G401.6 (cell line): ENCODE data around the gene AKT2.

ENCODE experiments used
- FAIRE-seq: peaks from 2 replicates; lab custom pipeline; 2012; peaks lifted over from hg19 to GRCh38; lab: Jason Lieb, UNC

Gene AKT2

DNA sequence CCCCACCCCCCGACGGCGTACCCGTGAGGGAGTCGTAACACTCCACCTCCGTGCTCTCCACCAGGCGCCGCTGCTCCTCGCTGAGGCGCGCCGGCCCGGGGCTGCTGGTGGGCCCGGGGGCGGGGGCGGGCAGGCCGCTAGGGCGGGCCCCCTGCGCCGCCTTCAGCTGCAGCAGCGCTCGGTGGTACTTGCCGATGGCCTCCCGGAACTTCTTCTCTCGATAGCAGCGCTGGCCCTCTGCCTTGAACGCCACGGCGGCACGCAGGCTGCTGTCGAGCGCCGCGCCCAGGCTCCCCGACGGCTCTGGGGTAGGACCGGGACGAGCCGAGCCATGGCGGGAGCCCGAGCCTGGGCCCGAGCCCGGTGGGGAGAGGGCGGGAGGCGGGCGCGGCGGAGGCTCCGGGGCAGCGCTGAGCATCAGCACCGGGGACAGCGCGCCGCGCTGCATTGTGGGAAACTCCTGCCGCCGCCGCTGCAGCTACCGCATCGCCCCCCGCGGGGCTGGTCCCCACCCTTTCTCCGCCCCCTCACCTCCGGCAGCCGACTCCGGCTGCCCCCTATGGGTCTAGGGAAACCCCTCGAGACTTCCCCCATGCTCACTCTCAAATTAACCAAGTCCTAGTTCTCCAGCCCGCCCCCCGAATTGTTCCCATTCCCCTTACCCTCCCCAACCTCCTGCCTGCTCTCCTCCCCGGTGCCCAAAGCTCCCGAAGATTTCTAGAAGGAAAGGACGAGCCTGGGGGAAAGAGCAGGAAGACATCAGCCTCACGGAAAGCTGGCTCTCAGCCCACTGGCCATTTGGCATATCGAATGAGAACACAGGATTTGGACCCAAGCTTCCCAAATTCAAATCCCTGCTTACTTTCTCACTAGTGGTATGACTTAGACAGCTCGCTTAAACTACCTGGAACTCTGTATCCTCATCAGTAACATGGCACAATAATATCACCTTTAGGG, 66.9 kb downstream of the AKT2 start, which contains the start of gene TTC9B:
TTC9B (minus strand) TSS at position 451 of the 957 bp plus-strand sequence; CDS start at position 448, 3 bp downstream.
- no peak for FAIRE-seq

DNA sequence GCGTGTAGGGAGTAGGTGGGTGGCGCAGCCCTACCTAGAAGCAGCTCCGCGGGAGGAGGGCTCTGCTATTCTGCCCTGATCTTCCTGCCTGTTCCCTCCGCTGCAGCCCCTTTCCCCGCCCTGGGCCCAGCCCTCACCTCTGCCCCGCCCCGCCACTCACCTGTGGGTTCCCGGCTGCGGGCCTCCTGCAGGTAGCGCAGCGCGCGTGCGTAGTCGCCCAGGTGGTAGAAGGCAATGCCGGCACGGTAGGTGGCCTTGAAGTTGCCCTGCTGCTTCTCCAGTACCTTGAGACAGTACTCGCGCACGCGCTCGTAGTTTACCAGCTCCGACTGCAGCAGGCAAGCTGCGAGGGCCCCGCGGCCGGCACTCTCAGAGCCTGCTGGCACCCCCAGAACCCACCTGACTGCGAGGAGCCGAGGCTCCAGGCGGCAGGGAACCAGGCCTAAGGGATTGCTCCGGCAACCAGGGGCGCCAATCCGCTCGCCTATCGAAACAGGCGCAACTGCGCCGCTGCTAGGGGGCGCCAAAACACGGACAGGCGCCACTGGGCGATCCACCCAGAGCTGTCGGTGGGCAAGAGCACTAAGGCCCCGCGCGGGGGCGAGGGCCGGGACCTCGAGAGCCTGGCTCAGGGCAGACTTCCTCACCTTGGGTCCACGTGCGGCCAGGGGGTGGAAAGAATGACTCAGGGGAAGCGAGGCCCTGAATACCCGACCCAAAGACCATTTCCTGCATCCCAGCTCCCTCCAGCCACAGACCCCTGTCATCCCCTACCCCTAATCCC, 67.9 kb downstream of the AKT2 start:
- no peak for FAIRE-seq

DNA sequence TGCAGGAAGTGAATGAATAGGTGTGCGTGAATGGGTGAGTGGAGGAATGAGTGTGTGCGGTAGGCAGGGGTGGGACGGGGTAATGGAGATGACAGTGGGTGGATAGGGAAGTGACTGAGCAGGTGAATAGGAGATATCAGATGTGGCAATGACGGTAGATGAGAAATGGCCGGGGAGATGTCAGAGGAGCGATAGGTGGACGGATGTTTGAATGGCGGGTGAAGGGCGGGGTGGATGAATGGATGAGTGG, 68.4 kb downstream of the AKT2 start:
- FAIRE-seq = no peak

DNA sequence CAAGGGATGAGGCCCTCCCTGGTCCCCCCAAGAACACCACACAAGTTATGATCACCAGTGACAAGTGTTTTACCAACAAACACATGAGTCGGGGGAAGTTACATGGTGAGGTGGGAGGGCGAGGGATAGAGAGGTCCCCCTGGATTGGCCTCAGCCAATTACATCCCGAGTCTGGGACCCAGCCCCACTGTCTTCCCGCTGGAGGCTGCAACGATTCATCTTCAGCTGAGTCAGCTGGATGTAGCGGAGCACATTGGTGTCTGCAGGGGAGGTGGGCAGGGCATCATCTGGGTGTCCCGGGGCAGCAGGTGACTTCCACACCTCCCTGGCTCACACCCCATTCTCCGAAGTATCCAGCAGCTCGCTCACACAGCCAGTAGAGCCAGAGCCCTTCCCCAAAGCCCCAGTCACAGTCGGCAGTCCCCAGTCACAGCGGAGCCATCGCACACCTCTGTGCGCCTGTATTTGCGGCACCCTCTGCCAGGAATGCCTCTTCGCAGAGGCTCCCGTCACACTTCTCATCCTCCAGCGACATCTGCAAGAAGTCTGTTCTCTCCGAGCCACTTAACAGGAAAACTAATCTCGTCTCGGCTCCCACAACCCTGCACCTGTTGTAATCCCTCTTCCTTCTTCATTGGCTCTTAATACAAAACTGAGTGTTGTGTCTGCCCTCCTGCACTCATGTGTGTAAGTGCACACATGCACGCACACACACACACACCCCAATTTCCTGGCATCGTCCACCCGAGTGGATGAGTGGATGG, 69.0 kb downstream of the AKT2 start:
- FAIRE-seq = no peak

DNA sequence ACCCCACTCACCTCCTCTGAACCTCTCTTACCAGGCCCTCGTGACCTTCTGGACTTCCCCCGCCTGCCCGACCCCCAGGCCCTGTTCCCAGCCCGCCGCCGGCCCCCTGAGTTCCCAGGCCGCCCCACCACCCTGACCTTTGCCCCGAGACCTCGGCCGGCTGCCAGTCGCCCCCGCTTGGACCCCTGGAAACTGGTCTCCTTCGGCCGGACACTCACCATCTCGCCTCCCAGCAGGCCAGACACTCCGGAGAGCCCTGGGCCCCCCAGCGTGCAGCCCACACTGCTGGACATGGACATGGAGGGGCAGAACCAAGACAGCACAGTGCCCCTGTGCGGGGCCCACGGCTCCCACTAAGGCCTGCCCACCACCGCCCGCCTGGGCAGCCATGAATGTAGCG, 70.2 kb downstream of the AKT2 start:
- FAIRE-seq = no peak

DNA sequence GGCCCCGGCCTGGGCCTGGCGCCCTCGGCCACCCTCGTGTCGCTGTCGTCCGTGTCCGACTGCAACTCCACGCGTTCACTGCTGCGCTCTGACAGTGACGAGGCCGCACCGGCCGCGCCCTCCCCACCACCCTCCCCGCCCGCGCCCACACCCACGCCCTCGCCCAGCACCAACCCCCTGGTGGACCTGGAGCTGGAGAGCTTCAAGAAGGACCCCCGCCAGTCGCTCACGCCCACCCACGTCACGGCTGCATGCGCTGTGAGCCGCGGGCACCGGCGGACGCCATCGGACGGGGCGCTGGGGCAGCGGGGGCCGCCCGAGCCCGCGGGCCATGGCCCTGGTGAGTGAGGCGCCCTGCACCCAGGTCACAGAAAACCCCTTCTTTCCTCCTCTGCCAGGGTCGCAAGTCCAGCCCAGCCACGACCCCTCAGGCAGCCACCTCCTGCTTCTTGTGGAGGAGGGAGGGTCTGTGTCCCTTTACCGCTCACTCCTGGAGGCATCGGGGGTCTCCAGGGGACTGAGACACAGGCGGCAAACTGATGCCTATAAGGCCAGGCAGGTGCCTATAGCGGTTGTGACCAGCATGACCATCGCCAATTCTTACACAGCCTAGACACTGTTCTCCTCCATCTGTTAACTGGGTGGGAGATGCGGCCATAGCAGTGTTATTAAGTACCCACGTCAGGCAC, 71.1 kb downstream of the AKT2 start:
- FAIRE-seq = no peak

DNA sequence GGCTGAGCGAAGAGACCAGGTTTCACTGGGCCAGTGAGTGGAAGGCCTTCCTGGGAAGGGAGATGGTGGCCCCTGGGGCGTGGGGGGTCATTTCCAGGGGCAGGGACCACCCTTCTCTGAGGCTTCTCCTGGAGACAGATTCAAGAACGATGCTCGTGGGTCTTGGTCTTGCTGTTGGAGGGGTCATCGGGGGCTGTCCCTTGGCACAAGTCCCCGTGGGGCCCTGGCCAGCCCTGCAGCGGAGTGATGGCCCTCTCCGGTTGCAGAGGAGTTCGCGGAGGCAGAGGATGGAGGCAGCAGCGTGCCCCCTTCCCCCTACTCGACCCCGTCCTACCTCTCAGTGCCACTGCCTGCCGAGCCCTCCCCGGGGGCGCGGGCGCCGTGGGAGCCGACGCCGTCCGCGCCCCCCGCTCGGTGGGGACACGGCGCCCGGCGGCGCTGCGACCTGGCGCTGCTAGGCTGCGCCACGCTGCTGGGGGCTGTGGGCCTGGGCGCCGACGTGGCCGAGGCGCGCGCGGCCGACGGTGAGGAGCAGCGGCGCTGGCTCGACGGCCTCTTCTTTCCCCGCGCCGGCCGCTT, 71.8 kb downstream of the AKT2 start:
- FAIRE-seq = no peak

DNA sequence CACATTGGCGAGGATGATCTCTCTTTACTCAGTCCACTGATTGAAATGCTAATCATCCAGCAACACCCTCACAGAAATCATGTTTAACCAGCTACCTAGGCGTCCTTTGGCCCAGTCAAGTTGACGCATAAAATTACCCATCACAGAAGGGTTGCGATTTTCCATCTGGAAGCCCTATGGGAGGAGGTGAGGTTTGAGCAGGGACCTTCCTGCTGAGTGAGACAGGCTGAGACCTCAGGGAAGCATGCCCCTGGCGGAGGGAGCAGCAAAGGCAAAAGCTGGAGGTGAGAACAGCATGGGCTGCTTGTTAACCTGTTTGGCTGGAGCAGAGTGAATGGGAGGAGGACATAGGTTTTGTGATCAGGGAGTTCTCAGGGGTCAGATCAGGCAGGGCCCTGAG, 74.3 kb downstream of the AKT2 start:
- no peak for FAIRE-seq

DNA sequence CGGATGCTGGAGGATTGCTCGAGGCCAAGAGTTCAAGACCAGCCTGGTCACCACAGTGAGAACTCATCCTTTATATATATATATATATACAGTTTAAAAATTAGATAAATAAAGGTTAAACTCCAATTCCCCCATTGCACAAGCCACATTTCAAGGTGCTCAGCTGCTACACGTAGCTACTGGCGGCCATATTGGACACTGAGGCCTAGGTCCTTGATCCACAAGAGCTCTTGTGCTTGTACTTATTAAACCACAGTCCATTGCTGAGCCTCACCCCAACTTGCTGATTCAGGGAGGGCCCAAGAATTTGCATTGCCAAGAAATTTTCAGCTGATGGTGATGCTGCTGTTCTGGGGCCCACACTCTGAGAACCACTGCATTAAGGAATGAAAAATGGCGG, 76.5 kb downstream of the AKT2 start:
- no peak for FAIRE-seq

DNA sequence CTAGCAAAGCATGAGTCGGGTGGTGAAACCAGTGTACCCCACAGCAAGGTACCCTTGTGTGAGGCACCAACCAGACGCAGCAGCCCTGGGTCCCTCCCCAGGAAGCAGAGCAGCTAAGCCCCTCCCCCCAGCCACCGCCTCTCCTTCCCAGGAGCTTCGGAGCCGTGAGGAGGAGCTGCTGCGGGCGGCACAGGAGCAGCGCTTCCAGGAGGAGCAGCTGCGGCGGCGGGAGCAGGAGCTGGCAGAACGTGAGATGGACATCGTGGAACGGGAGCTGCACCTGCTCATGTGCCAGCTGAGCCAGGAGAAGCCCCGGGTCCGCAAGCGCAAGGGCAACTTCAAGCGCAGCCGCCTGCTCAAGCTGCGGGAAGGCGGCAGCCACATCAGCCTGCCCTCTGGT, 79.4 kb downstream of the AKT2 start:
- FAIRE-seq = no peak

DNA sequence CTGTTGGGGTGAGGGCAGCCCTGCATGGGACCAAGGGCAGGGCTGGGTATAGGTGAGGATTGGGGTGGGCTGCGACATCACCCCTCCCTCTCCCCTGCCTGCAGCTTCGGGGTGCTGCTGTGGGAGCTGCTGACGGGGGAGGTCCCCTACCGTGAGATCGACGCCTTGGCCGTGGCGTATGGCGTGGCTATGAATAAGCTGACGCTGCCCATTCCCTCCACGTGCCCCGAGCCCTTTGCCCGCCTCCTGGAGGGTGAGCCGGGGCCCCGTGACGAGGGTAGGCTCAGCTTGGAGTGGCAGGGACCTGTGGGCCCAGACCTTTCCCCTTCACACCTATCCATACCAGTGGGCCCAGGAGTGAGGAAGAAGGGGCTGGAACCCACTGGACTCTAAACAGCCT, 80.8 kb downstream of the AKT2 start:
- FAIRE-seq = no peak

DNA sequence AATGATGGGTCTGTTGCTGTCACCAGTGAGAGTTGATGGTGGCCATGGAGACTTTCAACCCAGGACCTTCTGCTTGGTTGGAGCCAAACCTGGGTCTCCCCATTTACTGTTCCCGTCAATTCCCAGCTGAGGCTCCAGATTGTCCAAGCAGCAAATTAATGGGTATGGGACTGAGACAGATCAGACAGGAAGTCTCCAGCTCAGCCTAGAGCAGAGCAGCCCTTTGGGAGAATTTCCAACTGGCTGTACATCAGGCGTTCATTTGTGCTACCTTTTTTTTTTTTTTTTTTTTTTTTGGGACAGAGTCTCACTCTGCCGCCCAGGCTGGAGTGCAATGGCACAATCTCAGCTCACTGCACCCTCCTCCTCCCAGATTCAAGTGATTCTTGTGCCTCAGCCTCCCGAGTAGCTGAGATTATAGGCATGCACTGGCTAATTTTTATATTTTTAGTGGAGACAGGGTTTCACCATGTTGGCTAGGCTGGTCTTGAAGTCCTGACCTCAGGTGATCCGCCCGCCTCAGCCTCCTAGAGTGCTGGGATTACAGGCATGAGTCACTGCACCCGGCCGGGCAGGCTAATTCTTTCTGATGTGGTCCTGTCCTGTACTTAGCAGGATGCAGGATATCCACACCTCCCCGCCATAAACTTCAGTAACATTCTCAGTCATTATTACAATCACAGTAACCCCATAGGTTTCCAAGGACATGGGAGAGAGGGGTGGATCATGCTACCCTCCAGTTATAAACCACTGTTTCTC, 84.6 kb downstream of the AKT2 start:
- FAIRE-seq = no peak

DNA sequence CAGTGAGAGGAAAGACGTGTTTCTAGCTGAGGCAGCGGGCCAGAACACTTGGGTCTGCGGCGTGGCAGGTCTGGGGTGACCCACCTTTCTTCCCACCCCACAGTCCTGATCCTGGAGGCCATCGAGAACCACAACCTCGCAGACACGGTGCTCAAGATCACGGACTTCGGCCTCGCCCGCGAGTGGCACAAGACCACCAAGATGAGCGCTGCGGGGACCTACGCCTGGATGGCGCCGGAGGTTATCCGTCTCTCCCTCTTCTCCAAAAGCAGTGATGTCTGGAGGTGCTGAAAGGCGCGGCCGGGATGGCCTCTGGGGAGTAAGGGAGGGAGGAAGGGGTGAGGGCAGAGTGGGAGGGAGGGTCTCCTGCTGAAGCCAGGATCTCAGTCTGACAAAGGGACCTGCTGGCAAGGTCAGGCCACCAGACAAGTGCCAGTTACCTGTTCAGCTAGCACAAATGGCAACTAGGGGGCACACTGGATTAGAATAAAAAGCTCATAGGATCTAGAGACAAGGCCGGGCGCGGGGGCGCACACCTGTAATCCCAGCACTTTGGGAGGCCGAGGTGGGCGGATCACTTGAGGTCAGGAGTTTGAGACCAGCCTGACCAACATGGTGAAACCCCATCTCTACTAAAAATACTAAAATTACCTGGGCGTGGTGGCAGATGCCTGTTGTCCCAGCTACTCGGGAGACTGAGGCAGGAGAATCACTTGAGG, 86.7 kb downstream of the AKT2 start:
- FAIRE-seq = no peak

DNA sequence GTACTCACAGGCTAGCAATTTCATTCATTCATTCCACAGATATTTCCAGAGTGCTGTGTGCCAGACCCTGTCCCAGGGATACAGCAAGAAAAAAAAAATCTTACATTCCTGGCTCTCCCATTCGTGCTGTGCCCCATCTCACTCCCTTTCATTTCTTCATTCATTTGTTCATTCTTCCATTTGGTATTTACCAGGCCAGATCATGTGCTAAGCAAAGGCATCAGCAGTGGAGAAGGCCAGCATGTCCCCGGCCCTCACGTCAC, 91.6 kb downstream of the AKT2 start:
- FAIRE-seq = no peak

DNA sequence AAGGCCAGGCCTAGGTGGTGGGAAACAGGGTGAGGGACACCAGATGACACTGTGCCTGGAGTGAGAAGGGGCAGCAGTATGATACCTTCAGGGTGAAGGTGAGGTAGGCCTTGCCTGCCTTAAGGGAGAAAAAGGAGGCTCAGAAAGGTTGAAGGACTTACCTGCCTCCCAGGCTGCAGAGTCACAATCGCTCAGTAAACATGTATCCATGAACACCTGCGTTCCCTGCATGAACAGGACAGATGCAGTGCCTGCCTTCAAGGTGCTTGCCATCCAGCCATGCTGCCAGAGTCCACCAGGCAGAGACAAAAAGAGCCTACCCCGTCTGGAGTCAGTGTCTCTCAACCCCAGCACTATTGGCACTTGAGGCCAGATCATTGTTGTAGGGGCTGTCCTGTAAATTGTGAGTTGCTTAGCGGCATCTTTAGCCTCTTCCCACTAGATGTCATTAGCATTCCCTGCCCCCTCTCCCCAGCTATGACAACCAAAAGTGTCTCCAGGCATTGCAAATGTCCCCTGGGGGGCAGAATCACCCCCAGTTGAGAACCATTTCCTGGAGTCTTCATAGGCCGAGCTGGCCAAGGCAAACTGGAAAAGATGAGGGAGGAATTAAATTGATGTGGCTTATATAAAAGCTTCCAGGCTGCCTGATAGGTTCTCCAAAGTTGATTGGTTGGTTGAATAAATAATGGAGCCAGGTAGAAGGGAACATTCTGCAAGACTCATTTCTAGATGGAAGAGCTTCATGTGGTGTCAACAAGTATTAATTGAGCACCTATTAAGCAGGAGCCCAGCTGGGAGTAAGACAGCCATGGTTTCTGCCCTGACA, 92.2 kb downstream of the AKT2 start:
- FAIRE-seq = no peak

DNA sequence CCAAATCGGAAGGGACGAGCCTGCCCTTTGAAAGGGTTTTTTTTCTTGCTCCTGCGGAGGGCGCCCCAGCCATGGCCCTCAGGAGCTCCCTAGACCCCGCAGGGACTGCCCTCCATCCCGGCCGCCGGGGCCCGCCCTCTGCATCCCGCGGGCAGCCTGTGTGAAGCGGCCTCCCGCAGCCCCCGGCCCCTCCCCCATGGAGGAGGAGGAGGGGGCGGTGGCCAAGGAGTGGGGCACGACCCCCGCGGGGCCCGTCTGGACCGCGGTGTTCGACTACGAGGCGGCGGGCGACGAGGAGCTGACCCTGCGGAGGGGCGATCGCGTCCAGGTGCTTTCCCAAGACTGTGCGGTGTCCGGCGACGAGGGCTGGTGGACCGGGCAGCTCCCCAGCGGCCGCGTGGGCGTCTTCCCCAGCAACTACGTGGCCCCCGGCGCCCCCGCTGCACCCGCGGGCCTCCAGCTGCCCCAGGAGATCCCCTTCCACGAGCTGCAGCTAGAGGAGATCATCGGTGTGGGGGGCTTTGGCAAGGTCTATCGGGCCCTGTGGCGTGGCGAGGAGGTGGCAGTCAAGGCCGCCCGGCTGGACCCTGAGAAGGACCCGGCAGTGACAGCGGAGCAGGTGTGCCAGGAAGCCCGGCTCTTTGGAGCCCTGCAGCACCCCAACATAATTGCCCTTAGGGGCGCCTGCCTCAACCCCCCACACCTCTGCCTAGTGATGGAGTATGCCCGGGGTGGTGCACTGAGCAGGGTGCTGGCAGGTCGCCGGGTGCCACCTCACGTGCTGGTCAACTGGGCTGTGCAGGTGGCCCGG, 93.1 kb downstream of the AKT2 start:
- no peak for FAIRE-seq

DNA sequence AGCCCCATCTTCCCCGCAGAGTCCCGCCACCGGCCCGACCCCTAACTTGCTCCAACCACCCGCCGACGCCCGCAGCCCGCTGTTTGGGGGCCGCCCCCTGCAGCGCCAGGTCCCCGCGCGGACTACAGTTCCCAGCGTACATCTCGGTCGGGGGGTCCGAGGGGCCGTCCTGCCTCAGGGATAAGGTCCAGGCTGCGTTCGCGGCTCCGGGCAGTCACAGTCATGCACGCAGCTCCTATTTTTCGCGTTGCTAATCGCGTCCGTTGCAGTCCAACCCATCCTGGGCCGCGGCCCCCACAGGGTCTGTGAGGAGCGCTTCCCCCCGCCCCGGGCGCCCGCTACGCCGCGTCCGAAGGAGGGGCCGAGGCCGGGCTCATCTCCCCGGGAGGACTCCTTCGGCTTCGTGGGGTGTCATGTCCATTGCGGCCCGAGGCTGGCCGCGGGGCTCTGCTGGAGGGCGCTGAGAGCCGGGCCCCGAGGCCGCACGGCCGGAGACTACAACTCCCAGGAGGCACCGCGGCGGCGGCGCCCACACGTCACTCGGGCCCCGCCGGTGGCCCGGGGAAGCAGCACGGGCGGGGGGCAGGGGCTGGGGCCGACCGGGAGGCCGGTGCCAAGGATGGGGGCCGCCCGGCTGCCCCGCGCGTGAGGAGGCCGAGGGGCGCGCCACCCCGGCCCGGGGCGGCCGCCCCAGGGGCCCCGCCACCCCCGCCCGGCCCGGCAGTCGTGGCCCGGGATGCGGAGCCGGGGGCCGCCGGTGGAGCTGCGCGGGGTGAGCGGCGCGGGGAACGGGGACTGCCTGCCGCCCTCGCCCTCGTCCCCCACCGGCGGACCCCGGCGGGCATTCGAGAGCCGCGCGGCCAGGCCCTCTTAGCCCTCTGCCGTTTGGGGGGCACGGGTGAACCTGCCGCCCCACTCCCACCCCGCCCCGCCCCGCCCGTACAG, 94.0 kb downstream of the AKT2 start, which contains the start of gene MAP3K10:
MAP3K10 (plus strand) TSS at position 536 of the 945 bp plus-strand sequence. CDS start 606 bp downstream, outside the sequence.
- FAIRE-seq = no peak

DNA sequence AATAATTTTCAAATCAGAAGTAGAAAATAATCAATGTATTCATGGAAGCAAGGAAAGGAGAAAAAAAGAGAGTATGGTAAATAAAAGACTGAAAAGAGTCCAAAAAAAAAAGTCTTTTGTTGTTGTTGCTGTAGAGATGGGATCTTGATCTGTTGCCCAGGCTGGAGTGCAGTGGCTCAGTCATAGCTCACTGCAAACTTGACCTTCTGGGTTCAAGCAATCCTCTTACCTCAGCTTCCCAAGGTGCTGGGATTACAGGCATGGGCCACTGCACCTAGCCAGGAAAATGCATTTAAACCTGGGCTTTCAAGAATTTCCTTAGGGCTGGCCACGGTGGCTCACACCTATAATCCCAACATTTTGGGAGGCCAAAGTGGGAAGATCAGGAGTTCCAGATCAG, 100.9 kb downstream of the AKT2 start:
- no peak for FAIRE-seq
